ENCODE data around the gene MAEA.
"Not testable (repeated sequence)": the region's sequence is repeated elsewhere in the genome, so short reads cannot be mapped to it uniquely, and the experiment has no call there.

MAEA gene

GRCh38 chr4:1315836-1316536 lies 26.3 kb downstream of the MAEA start:
- DNase-seq, result no peak
- in situ Hi-C loops (cut with MboI; ENCODE audit: low pct_unique_long_range_greater_than_20kb, low sequenced_read_pairs), result no loop called here

GRCh38 chr4:1316537-1317168 lies 27.0 kb downstream of the MAEA start:
- no peak for DNase-seq
- in situ Hi-C loops (cut with MboI; ENCODE audit: low pct_unique_long_range_greater_than_20kb, low sequenced_read_pairs), result no loop called here

GRCh38 chr4:1317177-1318045 lies 27.7 kb downstream of the MAEA start:
- in situ Hi-C loops (cut with MboI; ENCODE audit: low pct_unique_long_range_greater_than_20kb, low sequenced_read_pairs), result no loop called here
- no peak for DNase-seq

- in situ Hi-C loops (cut with MboI; ENCODE audit: low pct_unique_long_range_greater_than_20kb, low sequenced_read_pairs), result no loop called here
- no peak for DNase-seq
Measured at GRCh38 chr4:1318046-1318375, 28.3 kb downstream of the MAEA start.

GRCh38 chr4:1318488-1319213 lies 29.0 kb downstream of the MAEA start:
- in situ Hi-C loops (cut with MboI; ENCODE audit: low pct_unique_long_range_greater_than_20kb, low sequenced_read_pairs), result no loop called here
- no peak for DNase-seq

GRCh38 chr4:1321486-1321885 lies 31.8 kb downstream of the MAEA start:
- in situ Hi-C loops (cut with MboI; ENCODE audit: low pct_unique_long_range_greater_than_20kb, low sequenced_read_pairs), result no loop called here
- no peak for DNase-seq

- no peak for DNase-seq
- in situ Hi-C loops (cut with MboI; ENCODE audit: low pct_unique_long_range_greater_than_20kb, low sequenced_read_pairs), result no loop called here
Measured at GRCh38 chr4:1321946-1322650, 32.4 kb downstream of the MAEA start.

GRCh38 chr4:1323280-1323634 lies 33.6 kb downstream of the MAEA start:
- in situ Hi-C loops (cut with MboI; ENCODE audit: low pct_unique_long_range_greater_than_20kb, low sequenced_read_pairs), result no loop called here
- no peak for DNase-seq

- in situ Hi-C loops (cut with MboI; ENCODE audit: low pct_unique_long_range_greater_than_20kb, low sequenced_read_pairs), result no loop called here
- DNase-seq, result no peak
Measured at GRCh38 chr4:1323635-1324442, 34.1 kb downstream of the MAEA start.

GRCh38 chr4:1324443-1325175 lies 34.9 kb downstream of the MAEA start:
- in situ Hi-C loops (cut with MboI; ENCODE audit: low pct_unique_long_range_greater_than_20kb, low sequenced_read_pairs); DNase-seq: not testable (repeated sequence)

GRCh38 chr4:1325176-1325480 lies 35.4 kb downstream of the MAEA start:
- in situ Hi-C loops (cut with MboI; ENCODE audit: low pct_unique_long_range_greater_than_20kb, low sequenced_read_pairs), result no loop called here
- DNase-seq, result no peak

- in situ Hi-C loops (cut with MboI; ENCODE audit: low pct_unique_long_range_greater_than_20kb, low sequenced_read_pairs), result no loop called here
- DNase-seq, result no peak
Measured at GRCh38 chr4:1325681-1326635, 36.3 kb downstream of the MAEA start.

GRCh38 chr4:1326751-1327525 lies 37.2 kb downstream of the MAEA start:
- in situ Hi-C loops (cut with MboI; ENCODE audit: low pct_unique_long_range_greater_than_20kb, low sequenced_read_pairs), result no loop called here
- no peak for DNase-seq

GRCh38 chr4:1327526-1328266 lies 38.0 kb downstream of the MAEA start:
- DNase-seq, result no peak
- in situ Hi-C loops (cut with MboI; ENCODE audit: low pct_unique_long_range_greater_than_20kb, low sequenced_read_pairs), result no loop called here

GRCh38 chr4:1328267-1329155 lies 38.8 kb downstream of the MAEA start:
- in situ Hi-C loops (cut with MboI; ENCODE audit: low pct_unique_long_range_greater_than_20kb, low sequenced_read_pairs), result no loop called here
- no peak for DNase-seq
